GM12878 (cell line): ENCODE data around the gene CXCR6.

Experiments used
- CREB1 ChIP-seq: IDR thresholded peaks from 2 replicates; pipeline ENCODE4 v1.6.1; 2012; ENCODE audit warnings: low read depth, mild to moderate bottlenecking, inconsistent platforms
- CTCF ChIP-seq, 3 experiments: IDR thresholded peaks in 2 of 3; conservative IDR thresholded peaks in 1 of 3; 2 replicates each; pipeline ENCODE4 v1.5.1; 2011; ENCODE audit warnings: low read depth in 3 of 3, low read length in 3 of 3, mild to moderate bottlenecking in 3 of 3, control low read depth in 2 of 3, moderate library complexity in 2 of 3, inconsistent platforms in 1 of 3, mixed read lengths in 1 of 3; ENCODE audit not compliant: control insufficient read depth in 2 of 3, insufficient read depth in 1 of 3; ENCODE audit errors: extremely low read depth in 1 of 3
- EGR1 ChIP-seq, 2 experiments: IDR thresholded peaks; 1 replicate in 1 of 2; 2 replicates in 1 of 2; pipeline ENCODE4 v1.6.1; 2011 to 2012; ENCODE audit warnings: low read depth in 2 of 2, low read length in 2 of 2, borderline replicate concordance in 1 of 2, mild to moderate bottlenecking in 1 of 2, moderate library complexity in 1 of 2
- RFX5 ChIP-seq: IDR thresholded peaks from 2 replicates; pipeline ENCODE4 v1.6.1; 2011; ENCODE audit warnings: low read depth, low read length, improper control_type of control experiment
- YBX1 ChIP-seq: fragments of 450-650 bp; IDR thresholded peaks from 2 replicates; pipeline ENCODE4 v1.6.1; 2016; ENCODE audit warnings: antibody characterized with exemption
- YY1 ChIP-seq: IDR thresholded peaks from 2 replicates; pipeline ENCODE4 v1.6.1; 2011; ENCODE audit warnings: low read depth, mild to moderate bottlenecking, low read length
- ZNF24 ChIP-seq: fragments of 450-650 bp; IDR thresholded peaks from 2 replicates; pipeline ENCODE4 v1.6.1; 2017; ENCODE audit warnings: antibody characterized with exemption, mild to moderate bottlenecking

DNA sequence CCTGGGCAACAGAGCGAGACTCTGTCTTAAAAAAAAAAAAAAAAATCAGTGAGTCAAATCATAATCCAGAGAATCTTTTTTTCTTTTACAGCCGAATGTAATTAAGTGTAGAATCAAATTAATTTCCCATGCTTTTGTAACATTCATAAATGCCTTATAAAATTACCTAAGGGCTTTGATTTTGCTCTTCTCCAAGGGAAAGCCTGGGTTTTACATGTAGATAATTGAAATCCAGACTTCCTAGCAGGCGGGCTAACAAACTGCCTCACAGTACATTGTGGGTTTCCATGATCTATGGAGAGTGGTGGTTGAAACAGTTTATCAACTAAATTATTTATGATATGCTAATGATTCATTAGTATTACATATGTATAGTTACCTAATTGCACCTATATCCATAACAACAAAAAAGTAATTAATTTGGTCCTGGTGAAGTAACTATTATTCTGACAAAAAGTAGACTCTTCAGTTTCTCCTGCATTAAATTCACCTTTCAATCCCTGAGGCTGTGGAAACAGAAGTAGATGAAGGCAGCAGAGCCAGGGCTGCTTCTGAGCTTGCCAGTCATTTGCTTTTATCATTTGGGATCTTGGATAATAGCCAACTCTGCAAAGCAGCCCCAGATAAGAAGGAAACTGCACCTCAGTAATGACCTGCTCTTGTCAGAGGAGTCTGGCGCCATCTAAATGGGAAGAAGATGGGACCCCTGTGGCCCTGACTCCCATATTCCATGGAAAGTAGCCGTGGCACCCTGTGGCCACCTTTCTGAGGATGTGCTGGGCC is 47.4 kb upstream of the CXCR6 start:
- TF ChIP-seq YY1 (no peak), CTCF (IDR thresholded peaks at IDR 0.05 in 2 of 3, conservative IDR thresholded peaks at IDR 0.05 in 1 of 3; ENCODE audit: control insufficient read depth in 2 of 3, extremely low read depth in 1 of 3, insufficient read depth in 1 of 3, low read depth in 3 of 3, low read length in 3 of 3) (no peak), EGR1 (IDR thresholded peaks at IDR 0.05; ENCODE audit: borderline replicate concordance in 1 of 2, low read depth in 2 of 2, low read length in 2 of 2) (no peak), RFX5 (no peak), CREB1 (no peak), YBX1 (no peak), ZNF24 (no peak)
